K562 (cell line): ENCODE measurements around the gene RAP1GAP2. TPM values are rescaled to one million over a fixed set of nuclear protein-coding genes. Genes with fewer than 3 reads are reported as not detected.

Experiments used
- ATAC-seq: fragments of 200-7000 bp; cut with Tn5 transposase; 3 replicates; pipeline ENCODE4 v1.9.1; 2020; ENCODE audit warnings: moderate library complexity
- BruUV-seq: library from RNA; stranded (reverse); fragments of 400-500 nt; replicated peaks from 2 replicates; lab custom pipeline; 2021; lab: Mats Ljungman, UMichigan
- CTCF ChIA-PET: fragments of 300-600 bp; formaldehyde crosslinking; extraction: SDS; loops from one replicate; lab custom pipeline; 2021; ENCODE audit warnings: low intra/inter-chr PET ratio; lab: Yijun Ruan, JAX
- POLR2A ChIA-PET: fragments of 300-600, 350-650 bp; sonication (Branson Sonifier 250); formaldehyde crosslinking; extraction: SDS; loops from one replicate; lab custom pipeline; 2021; ENCODE audit warnings: antibody characterized with exemption, inconsistent platforms; lab: Yijun Ruan, JAX
- DNase-seq, 4 experiments: peaks; one replicate each; pipeline versions ENCODE4 v3.0.0 to v3.0.0-alpha.2; 2011 to 2018; ENCODE audit warnings: low spot score in 3 of 4, mixed read lengths in 3 of 4; ENCODE audit errors: extremely low read depth in 1 of 4
- FAIRE-seq: peaks from 2 replicates; lab custom pipeline; 2011; peaks lifted over from hg19 to GRCh38; lab: Jason Lieb, UNC
- H2AFZ ChIP-seq: 2 replicates; pipeline ENCODE4 v1.6.0; 2011; ENCODE audit warnings: low read depth, low read length, control low read depth, inconsistent platforms
- H3K27ac ChIP-seq: fragments of 200-600 bp; 3 replicates; pipeline ENCODE4 v1.8.0; 2011; ENCODE audit warnings: low read depth, mild to moderate bottlenecking, control low read depth, inconsistent platforms, low read length, moderate library complexity, mixed read lengths; ENCODE audit errors: extremely low read depth
- H3K27me3 ChIP-seq, 2 experiments: fragments of 300-600 bp in 1 of 2; 2 replicates in 1 of 2; 3 replicates in 1 of 2; pipeline versions ENCODE4 v1.6.0 to v1.8.0; 2011; ENCODE audit warnings: inconsistent platforms in 2 of 2, low read length in 2 of 2, mild to moderate bottlenecking in 1 of 2, mixed read lengths in 1 of 2, moderate library complexity in 1 of 2; ENCODE audit not compliant: control insufficient read depth in 2 of 2, insufficient read depth in 2 of 2
- H3K36me3 ChIP-seq: fragments of 300-600 bp; 3 replicates; pipeline ENCODE4 v1.8.0; 2011; ENCODE audit warnings: mild to moderate bottlenecking, low read length, inconsistent platforms; ENCODE audit not compliant: control insufficient read depth, insufficient read depth
- H3K4me1 ChIP-seq, 2 experiments: fragments of 200-600 bp in 1 of 2; replicated peaks in 1 of 2; 2 replicates in 1 of 2; 3 replicates in 1 of 2; pipeline versions ENCODE4 v1.5.1 to v1.8.0; 2011; ENCODE audit warnings: inconsistent platforms in 2 of 2, low read length in 2 of 2, mild to moderate bottlenecking in 1 of 2, mixed read lengths in 1 of 2, moderate library complexity in 1 of 2; ENCODE audit not compliant: control insufficient read depth in 2 of 2, insufficient read depth in 2 of 2
- H3K4me2 ChIP-seq: 2 replicates; pipeline ENCODE4 v1.6.1; 2011; ENCODE audit warnings: low read length, control low read depth, inconsistent platforms, mixed read lengths; ENCODE audit not compliant: insufficient read depth
- H3K4me3 ChIP-seq: fragments of 200-600 bp; sonication (generic), shearing (Covaris generic); 2 replicates; pipeline ENCODE4 v1.5.1; 2016; ENCODE audit warnings: control low read depth, inconsistent platforms
- H3K79me2 ChIP-seq: fragments of 200-600 bp; 3 replicates; pipeline ENCODE4 v1.8.0; 2011; ENCODE audit warnings: low read length, inconsistent platforms; ENCODE audit not compliant: control insufficient read depth, insufficient read depth
- H3K9ac ChIP-seq, 2 experiments: 2 replicates each; pipeline versions ENCODE4 v1.6.0 to v1.6.1; 2011; ENCODE audit warnings: low read depth in 2 of 2, low read length in 2 of 2, control low read depth in 1 of 2, inconsistent platforms in 1 of 2, mild to moderate bottlenecking in 1 of 2, mixed read lengths in 1 of 2; ENCODE audit not compliant: insufficient read depth in 1 of 2
- H3K9me1 ChIP-seq: one replicate; pipeline ENCODE4 v1.6.0; 2011; ENCODE audit warnings: inconsistent platforms, mild to moderate bottlenecking, low read length, moderate library complexity; ENCODE audit not compliant: control insufficient read depth, insufficient read depth
- H3K9me3 ChIP-seq: replicated peaks from 2 replicates; pipeline ENCODE4 v1.5.1; 2011; ENCODE audit warnings: low read depth, low read length, inconsistent platforms; ENCODE audit not compliant: control insufficient read depth, insufficient read depth
- H4K20me1 ChIP-seq: replicated peaks from 2 replicates; pipeline ENCODE4 v1.6.1; 2011; ENCODE audit warnings: low read length, inconsistent platforms, mixed read lengths; ENCODE audit not compliant: control insufficient read depth, insufficient read depth
- ADNP ChIP-seq: fragments of 200-800 bp; sonication (Bioruptor generic); IDR thresholded peaks from 2 replicates; pipeline ENCODE4 v1.6.1; 2016; ENCODE audit warnings: missing genetic modification characterization, missing compliant biosample characterization
- BCLAF1 ChIP-seq, 2 experiments: fragments of 450-650 bp in 1 of 2; IDR thresholded peaks; 2 replicates each; pipeline ENCODE4 v1.6.1; 2011 to 2017; ENCODE audit warnings: low read depth in 2 of 2, antibody characterized with exemption in 1 of 2, borderline replicate concordance in 1 of 2, low read length in 1 of 2, mild to moderate bottlenecking in 1 of 2, mixed read lengths in 1 of 2; ENCODE audit not compliant: control insufficient read depth in 1 of 2
- FOSL1 ChIP-seq: fragments of 200-800 bp; sonication (Bioruptor generic); conservative IDR thresholded peaks from 2 replicates; pipeline ENCODE4 v1.6.1; 2016; ENCODE audit warnings: missing genetic modification characterization, missing compliant biosample characterization
- FOXK1 ChIP-seq: sonication (generic); formaldehyde crosslinking; IDR thresholded peaks from 2 replicates; pipeline ENCODE4 v1.8.0; 2022; ENCODE audit warnings: missing genetic modification reagents, mild to moderate bottlenecking, borderline replicate concordance
- NKRF ChIP-seq: fragments of 450-650 bp; IDR thresholded peaks from 2 replicates; pipeline ENCODE4 v1.6.1; 2016; ENCODE audit warnings: borderline replicate concordance
- TFAP4 ChIP-seq: sonication (generic); formaldehyde crosslinking; IDR thresholded peaks from 2 replicates; pipeline ENCODE4 v1.8.0; 2022; ENCODE audit warnings: missing genetic modification reagents, mild to moderate bottlenecking, moderate library complexity, borderline replicate concordance
- ZBTB8A ChIP-seq: fragments of 450-650 bp; IDR thresholded peaks from 2 replicates; pipeline ENCODE4 v1.6.1; 2018; ENCODE audit warnings: mild to moderate bottlenecking, moderate library complexity; ENCODE audit not compliant: partially characterized antibody
- ZNF584 ChIP-seq: fragments of 200-800 bp; sonication (Bioruptor generic); IDR thresholded peaks from 2 replicates; pipeline ENCODE4 v1.6.1; 2016; ENCODE audit warnings: low read depth, mild to moderate bottlenecking, missing genetic modification characterization, missing compliant biosample characterization
- WGBS: fragments of 100-300 bp; shearing (Covaris generic); methylation state at CpG from one replicate; pipeline ENCODE4 v1.1.6; 2016; ENCODE audit warnings: low coverage, mixed read lengths; ENCODE audit not compliant: insufficient coverage; ENCODE audit errors: missing lambda C conversion rate; 5-methylcytosine and 5-hydroxymethylcytosine counted together
- in situ Hi-C: fragments of 300-500 bp; cut with MboI; formaldehyde crosslinking; loops from 4 replicates; pipeline ENCODE4 v1.15.0; 2018; ENCODE audit warnings: inconsistent platforms, mixed read lengths
- intact Hi-C: fragments of 100-400 bp; cut with micrococcal nuclease; formaldehyde crosslinking; loops from 2 replicates; pipeline ENCODE4 v1.14.2; 2022
- polyA plus RNA-seq, 8 experiments: library from polyadenylated mRNA; depleted of rRNA in 4 of 8; stranded (reverse) in 5 of 8; unstranded in 3 of 8; fragments of >200 nt; fragmentation: Nextera tagmentation in 2 of 8; fragmentation: Illumina TruSeq in 1 of 8; extraction: Ambion mirVana in 2 of 8; extraction: Trizol in 1 of 8; gene quantifications; 2 replicates each; pipeline versions ENCODE4 v1.2.1 to v1.2.3, GENCODE V29; 2011 to 2014; ENCODE audit warnings: inconsistent platforms in 1 of 8, missing spikeins in 1 of 8
- total RNA-seq, 7 experiments: library from RNA; depleted of rRNA in 6 of 7; stranded (reverse); fragments of >200 nt in 6 of 7; fragmentation: Illumina TruSeq in 2 of 7; extraction: Trizol in 2 of 7; gene quantifications; 2 replicates each; pipeline versions ENCODE4 v1.2.1 to v1.2.3, GENCODE V29; 2011 to 2021; ENCODE audit warnings: low replicate concordance in 1 of 7

The RAP1GAP2 gene
- total and polyA plus RNA-seq, 9 of the 15 experiments (the other 6 are each of a cell fraction or from before 2014, with no cell fraction given) = 0.01 to 1.3 (median 0.42) TPM; not detected in 1

DNA sequence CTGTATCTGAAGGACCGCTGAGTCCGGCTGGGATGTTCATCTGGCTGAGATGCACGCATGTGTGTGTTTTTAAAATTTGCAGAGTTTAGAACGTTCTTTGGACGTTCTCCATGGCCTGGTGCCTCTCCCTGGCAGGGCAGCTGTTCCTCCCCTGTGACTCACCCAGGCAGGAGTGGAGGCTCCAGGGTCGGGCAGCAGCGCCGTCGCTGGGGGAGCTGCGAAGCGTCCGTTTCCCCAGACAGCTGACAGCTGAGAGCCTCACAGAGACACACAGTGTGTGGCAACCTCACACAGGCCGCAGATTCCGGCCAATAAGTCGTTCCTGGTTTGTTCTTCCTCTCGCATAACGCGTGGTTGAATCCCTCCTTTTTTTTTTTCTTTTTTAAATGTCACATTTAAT is 186.6 kb downstream of the RAP1GAP2 start:
- TF ChIP-seq TFAP4 (CRISPR knock-in tag) (peak; percentile 46; the same call in 1 of the 2 replicates), FOSL1 (tag) (0 out of 2 replicates have a peak, but pooled peaks have one; percentile 27), ADNP (tag) (no peak)
- CTCF ChIA-PET = no interaction called here
- Histone ChIP-seq H4K20me1 (no peaks in the 10 kb centered on the region; the same call in 1 of the 2 replicates), H3K27ac (no peak overlapping the region), H3K4me2 (no peak overlapping the region), H3K9ac (no peak overlapping the region), H3K27me3 (peaks cover 0 to 11% of the 10 kb centered on the region in 2 experiments; a peak in 2 of 5 replicates), H3K79me2 (no peaks in the 10 kb centered on the region), H3K36me3 (no peaks in the 10 kb centered on the region), H3K9me1 (no peaks in the 10 kb centered on the region), H2AFZ (no peak overlapping the region), H3K4me1 (no peaks in the 10 kb centered on the region), H3K9me3 (no peaks in the 10 kb centered on the region), H3K4me3 (no peak overlapping the region)
- peak in 2 of 4 experiments; percentile 10 to 19 for DNase-seq
- 1% methylated on average over 18 of the region's 18 CpGs for WGBS
- intact Hi-C loops (no loop called here), in situ Hi-C loops (no loop called here)
- ATAC-seq = 0 out of 3 replicates have a peak, but pooled peaks have one; percentile 54
- BruUV-seq = no TSS peak
- POLR2A ChIA-PET = no interaction called here
- no peak for FAIRE-seq

- Histone ChIP-seq H3K4me1 (no peaks in the 10 kb centered on the region), H2AFZ (no peak overlapping the region), H3K9me1 (no peaks in the 10 kb centered on the region), H3K4me3 (no peak overlapping the region), H3K9ac (no peak overlapping the region), H3K27me3 (peaks cover 0 to 11% of the 10 kb centered on the region in 2 experiments; a peak in 3 of 5 replicates), H4K20me1 (no peaks in the 10 kb centered on the region; the same call in 1 of the 2 replicates), H3K36me3 (no peaks in the 10 kb centered on the region), H3K79me2 (no peaks in the 10 kb centered on the region), H3K9me3 (no peaks in the 10 kb centered on the region), H3K27ac (no peak overlapping the region), H3K4me2 (no peak overlapping the region)
- BruUV-seq = no TSS peak
- CTCF ChIA-PET = no interaction called here
- 4% methylated on average over 7 of the region's 9 CpGs for WGBS
- DNase-seq (no peak), ATAC-seq (no peak), FAIRE-seq (no peak)
- POLR2A ChIA-PET = no interaction called here
- in situ Hi-C loops = no loop called here
- intact Hi-C loops = no loop called here
- TF ChIP-seq FOXK1 (no peak), NKRF (no peak), BCLAF1 (IDR thresholded peaks at IDR 0.05; ENCODE audit: borderline replicate concordance in 1 of 2, control insufficient read depth in 1 of 2, low read depth in 2 of 2, low read length in 1 of 2) (no peak), ZNF584 (CRISPR knock-in tag) (no peak), ZBTB8A (no peak)
These were observed 187.0 kb downstream of the RAP1GAP2 start for GRCh38 chr17:2983255-2983654.
